ENCODE data around the gene PRKAR1A. TPM values are rescaled to one million over a fixed set of nuclear protein-coding genes. Genes with fewer than 3 reads are reported as not detected.
A peak's percentile ranks its signal among the peaks of the same experiment; 100 is the strongest.

The PRKAR1A gene
- 128 TPM for polyA plus RNA-seq (2013, experiment 1 of 4)
- polyA plus RNA-seq (2013, experiment 2 of 4): 121 TPM
- 84.7 TPM for polyA plus RNA-seq (2013, experiment 3 of 4)
- 95.1 TPM for polyA plus RNA-seq (2013, experiment 4 of 4)

GRCh38 chr17:68512247-68512959, at the start of gene PRKAR1A:
PRKAR1A (plus strand) TSS chr17:68512430; CDS start chr17:68515400, 2,970 bp downstream.
- peaks cover 13% of the 10 kb centered on the region for H3K4me1 ChIP-seq (ENCODE audit: control insufficient read depth, insufficient read depth, low read length)
- H3K9me3 ChIP-seq (ENCODE audit: control insufficient read depth, low read length): no peaks in the 10 kb centered on the region
- H3K36me3 ChIP-seq (ENCODE audit: control insufficient read depth, insufficient read depth, low read length): peaks cover 23% of the 10 kb centered on the region
- no peaks in the 10 kb centered on the region for H3K27me3 ChIP-seq (ENCODE audit: control insufficient read depth, insufficient read depth, low read length, poor library complexity, severe bottlenecking)
- peak within 1 kb of the TSS; percentile 93 for H3K4me3 ChIP-seq (ENCODE audit: insufficient read depth, low read depth, low read length)
- H3K27ac ChIP-seq (ENCODE audit: insufficient read depth, low read depth, low read length, poor library complexity, severe bottlenecking): peak within 1 kb of the TSS; percentile 99
- WGBS, 2 experiments: 0% methylated on average over 81 of the region's 81 CpGs

DNA sequence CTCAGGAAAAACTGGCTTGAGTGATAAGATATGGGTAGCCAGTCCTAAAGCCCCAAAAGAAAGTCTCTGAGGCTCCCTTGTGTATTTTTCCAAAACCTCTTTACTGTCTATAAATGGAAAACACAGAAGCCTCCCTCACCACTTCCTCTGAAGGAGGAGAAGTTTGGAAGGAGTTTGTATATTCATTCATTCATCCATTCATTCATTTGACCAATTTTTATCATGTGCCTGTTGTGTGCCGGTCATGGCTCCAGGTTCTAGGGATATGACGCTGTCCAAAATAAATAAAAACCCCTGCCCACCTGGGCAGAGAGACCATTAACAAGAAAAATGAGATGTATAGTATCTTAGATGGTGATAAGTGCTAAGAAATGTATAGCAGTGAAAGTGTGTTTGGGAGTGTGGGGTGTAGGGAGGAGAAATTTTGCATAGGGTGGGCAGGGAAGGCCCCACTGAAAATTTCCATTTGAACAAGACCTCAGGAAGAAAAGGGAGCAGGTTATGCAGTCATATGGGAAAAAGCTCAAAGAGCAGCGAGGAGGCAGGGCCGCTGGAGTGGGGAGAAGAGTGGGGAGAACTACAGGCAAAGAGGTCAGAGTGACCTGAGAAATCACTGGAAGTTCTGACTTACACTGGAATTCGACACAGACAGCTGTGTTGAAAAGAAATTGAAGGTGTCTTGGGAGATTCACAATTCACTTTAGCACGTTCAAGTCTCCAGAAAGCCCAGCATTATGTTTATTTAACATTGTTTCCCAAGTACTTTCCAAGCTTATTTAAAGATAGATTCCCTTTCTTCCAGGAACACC, 48.8 kb upstream of the PRKAR1A start:
- Histone ChIP-seq H3K4me3 (ENCODE audit: insufficient read depth, low read depth, low read length) (no peak overlapping the region), H3K4me1 (ENCODE audit: control insufficient read depth, insufficient read depth, low read length) (peaks cover 5% of the 10 kb centered on the region), H3K27ac (ENCODE audit: insufficient read depth, low read depth, low read length, poor library complexity, severe bottlenecking) (no peak overlapping the region), H3K36me3 (ENCODE audit: control insufficient read depth, insufficient read depth, low read length) (no peaks in the 10 kb centered on the region), H3K27me3 (ENCODE audit: control insufficient read depth, insufficient read depth, low read length, poor library complexity, severe bottlenecking) (peaks cover 11% of the 10 kb centered on the region), H3K9me3 (ENCODE audit: control insufficient read depth, low read length) (no peaks in the 10 kb centered on the region)
- WGBS, 2 experiments: 68 to 71% methylated on average over 6 of the region's 6 CpGs

- no peak overlapping the region for H3K27ac ChIP-seq (ENCODE audit: insufficient read depth, low read depth, low read length, poor library complexity, severe bottlenecking)
- H3K36me3 ChIP-seq (ENCODE audit: control insufficient read depth, insufficient read depth, low read length): no peaks in the 10 kb centered on the region
- H3K4me1 ChIP-seq (ENCODE audit: control insufficient read depth, insufficient read depth, low read length): no peaks in the 10 kb centered on the region
- H3K27me3 ChIP-seq (ENCODE audit: control insufficient read depth, insufficient read depth, low read length, poor library complexity, severe bottlenecking): no peaks in the 10 kb centered on the region
- H3K4me3 ChIP-seq (ENCODE audit: insufficient read depth, low read depth, low read length): no peak overlapping the region
- H3K9me3 ChIP-seq (ENCODE audit: control insufficient read depth, low read length): no peaks in the 10 kb centered on the region
- WGBS, 2 experiments: 70 to 73% methylated on average over 5 of the region's 5 CpGs
Measured at GRCh38 chr17:68468334-68468733, 43.9 kb upstream of the PRKAR1A start.

GRCh38 chr17:68468788-68469187, 43.4 kb upstream of the PRKAR1A start:
- Histone ChIP-seq H3K36me3 (ENCODE audit: control insufficient read depth, insufficient read depth, low read length) (no peaks in the 10 kb centered on the region), H3K4me1 (ENCODE audit: control insufficient read depth, insufficient read depth, low read length) (no peaks in the 10 kb centered on the region), H3K9me3 (ENCODE audit: control insufficient read depth, low read length) (no peaks in the 10 kb centered on the region), H3K4me3 (ENCODE audit: insufficient read depth, low read depth, low read length) (no peak overlapping the region), H3K27ac (ENCODE audit: insufficient read depth, low read depth, low read length, poor library complexity, severe bottlenecking) (no peak overlapping the region), H3K27me3 (ENCODE audit: control insufficient read depth, insufficient read depth, low read length, poor library complexity, severe bottlenecking) (no peaks in the 10 kb centered on the region)
- WGBS, 2 experiments: 89 to 94% methylated on average over 1 of the region's 1 CpG

DNA sequence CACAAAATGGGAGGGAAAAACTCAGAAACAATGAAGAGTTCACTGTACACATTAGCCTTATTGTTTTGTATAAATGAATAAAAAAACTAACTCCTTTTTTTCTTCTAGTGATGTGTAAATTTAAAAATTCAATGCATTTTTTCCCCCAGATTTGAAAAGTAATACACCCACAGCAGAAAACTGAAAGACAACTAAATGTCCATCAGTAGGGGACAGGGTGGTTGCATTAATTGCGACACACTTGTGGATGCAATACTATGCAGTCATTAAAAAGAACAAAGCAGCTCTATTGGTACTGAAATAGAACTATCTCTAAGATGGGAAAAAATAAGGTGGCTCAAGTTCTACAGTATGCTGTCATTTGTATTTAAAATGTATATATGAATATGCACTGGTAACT, 41.3 kb upstream of the PRKAR1A start:
- H3K9me3 ChIP-seq (ENCODE audit: control insufficient read depth, low read length): no peaks in the 10 kb centered on the region
- H3K27me3 ChIP-seq (ENCODE audit: control insufficient read depth, insufficient read depth, low read length, poor library complexity, severe bottlenecking): no peaks in the 10 kb centered on the region
- WGBS, 2 experiments: 80 to 100% methylated on average over 1 of the region's 1 CpG
- H3K4me1 ChIP-seq (ENCODE audit: control insufficient read depth, insufficient read depth, low read length): no peaks in the 10 kb centered on the region
- no peak overlapping the region for H3K4me3 ChIP-seq (ENCODE audit: insufficient read depth, low read depth, low read length)
- H3K36me3 ChIP-seq (ENCODE audit: control insufficient read depth, insufficient read depth, low read length): no peaks in the 10 kb centered on the region
- H3K27ac ChIP-seq (ENCODE audit: insufficient read depth, low read depth, low read length, poor library complexity, severe bottlenecking): no peak overlapping the region

GRCh38 chr17:68480885-68481284, 31.3 kb upstream of the PRKAR1A start:
- Histone ChIP-seq H3K4me3 (ENCODE audit: insufficient read depth, low read depth, low read length) (no peak overlapping the region), H3K27me3 (ENCODE audit: control insufficient read depth, insufficient read depth, low read length, poor library complexity, severe bottlenecking) (no peaks in the 10 kb centered on the region), H3K36me3 (ENCODE audit: control insufficient read depth, insufficient read depth, low read length) (no peaks in the 10 kb centered on the region), H3K4me1 (ENCODE audit: control insufficient read depth, insufficient read depth, low read length) (no peaks in the 10 kb centered on the region), H3K9me3 (ENCODE audit: control insufficient read depth, low read length) (no peaks in the 10 kb centered on the region), H3K27ac (ENCODE audit: insufficient read depth, low read depth, low read length, poor library complexity, severe bottlenecking) (no peak overlapping the region)
- WGBS, 2 experiments: 84 to 92% methylated on average over 3 to 4 of the region's 4 CpGs

GRCh38 chr17:68482576-68483041, 29.6 kb upstream of the PRKAR1A start:
- no peak overlapping the region for H3K27ac ChIP-seq (ENCODE audit: insufficient read depth, low read depth, low read length, poor library complexity, severe bottlenecking)
- no peak overlapping the region for H3K4me3 ChIP-seq (ENCODE audit: insufficient read depth, low read depth, low read length)
- WGBS, 2 experiments: 93 to 96% methylated on average over 4 of the region's 4 CpGs
- H3K9me3 ChIP-seq (ENCODE audit: control insufficient read depth, low read length): no peaks in the 10 kb centered on the region
- H3K36me3 ChIP-seq (ENCODE audit: control insufficient read depth, insufficient read depth, low read length): no peaks in the 10 kb centered on the region
- H3K27me3 ChIP-seq (ENCODE audit: control insufficient read depth, insufficient read depth, low read length, poor library complexity, severe bottlenecking): no peaks in the 10 kb centered on the region
- no peaks in the 10 kb centered on the region for H3K4me1 ChIP-seq (ENCODE audit: control insufficient read depth, insufficient read depth, low read length)

DNA sequence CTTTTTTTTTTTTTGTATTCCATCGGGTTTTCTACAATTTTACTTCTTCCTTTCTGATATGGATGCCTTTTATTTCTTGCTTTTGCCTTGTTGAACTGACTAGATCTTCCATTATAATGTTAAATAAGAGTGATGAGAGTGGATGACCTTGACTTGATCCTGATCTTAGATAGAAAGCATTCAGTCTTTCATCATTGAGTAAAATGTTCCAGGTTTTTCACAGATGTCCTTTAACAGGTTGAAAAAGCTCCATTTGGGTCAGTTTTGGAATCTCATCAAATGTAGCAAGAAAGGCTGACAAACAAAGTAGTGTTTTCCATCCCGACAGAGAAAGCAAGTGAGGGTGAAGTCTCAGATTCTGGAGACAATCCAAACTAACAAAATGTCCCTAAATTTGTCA, 27.8 kb upstream of the PRKAR1A start:
- H3K27me3 ChIP-seq (ENCODE audit: control insufficient read depth, insufficient read depth, low read length, poor library complexity, severe bottlenecking): no peaks in the 10 kb centered on the region
- no peaks in the 10 kb centered on the region for H3K36me3 ChIP-seq (ENCODE audit: control insufficient read depth, insufficient read depth, low read length)
- H3K4me3 ChIP-seq (ENCODE audit: insufficient read depth, low read depth, low read length): no peak overlapping the region
- no peaks in the 10 kb centered on the region for H3K9me3 ChIP-seq (ENCODE audit: control insufficient read depth, low read length)
- 75 to 91% methylated on average over 1 of the region's 2 CpGs for whole genome bisulfite sequencing, 2 experiments
- no peak overlapping the region for H3K27ac ChIP-seq (ENCODE audit: insufficient read depth, low read depth, low read length, poor library complexity, severe bottlenecking)
- H3K4me1 ChIP-seq (ENCODE audit: control insufficient read depth, insufficient read depth, low read length): no peaks in the 10 kb centered on the region

GRCh38 chr17:68489919-68490318, 22.3 kb upstream of the PRKAR1A start:
- Histone ChIP-seq H3K27ac (ENCODE audit: insufficient read depth, low read depth, low read length, poor library complexity, severe bottlenecking) (no peak overlapping the region), H3K9me3 (ENCODE audit: control insufficient read depth, low read length) (no peaks in the 10 kb centered on the region), H3K4me1 (ENCODE audit: control insufficient read depth, insufficient read depth, low read length) (no peaks in the 10 kb centered on the region), H3K27me3 (ENCODE audit: control insufficient read depth, insufficient read depth, low read length, poor library complexity, severe bottlenecking) (no peaks in the 10 kb centered on the region), H3K36me3 (ENCODE audit: control insufficient read depth, insufficient read depth, low read length) (no peaks in the 10 kb centered on the region), H3K4me3 (ENCODE audit: insufficient read depth, low read depth, low read length) (no peak overlapping the region)
- WGBS, 2 experiments: 80 to 83% methylated on average over 4 of the region's 4 CpGs

Data from ectodermal cell (in vitro differentiated cells).